ENCODE measurements around the gene RPS2.
A peak's percentile ranks its signal among the peaks of the same experiment; 100 is the strongest.

Gene RPS2

GRCh38 chr16:1982991-1983543, 18.4 kb upstream of the RPS2 start:
- Histone ChIP-seq H3K4me2 (ENCODE audit: insufficient read depth, low read length) (peak overlapping the region; percentile 100), H4K20me1 (ENCODE audit: insufficient read depth, low read length) (peaks cover 4% of the 10 kb centered on the region; the same call in 1 of the 2 replicates), H3K79me2 (ENCODE audit: insufficient read depth, low read length) (peaks cover 18% of the 10 kb centered on the region), H2AFZ (ENCODE audit: low read depth, low read length) (peak overlapping the region; percentile 99), H3K4me3 (ENCODE audit: low read depth in 1 of 2, low read length in 2 of 2) (peak overlapping the region; percentile 84 to 88; a peak in 3 of 4 replicates), H3K9ac (ENCODE audit: low read depth, low read length) (peak overlapping the region; percentile 93), H3K4me1 (ENCODE audit: insufficient read depth, low read length) (peaks cover 24% of the 10 kb centered on the region), H3K27me3 (ENCODE audit: insufficient read depth, low read length, poor library complexity) (peaks cover 14% of the 10 kb centered on the region), H3K36me3 (ENCODE audit: insufficient read depth, low read length) (peaks cover 28% of the 10 kb centered on the region), H3K27ac (ENCODE audit: low read length) (no peak overlapping the region; the same call in 1 of the 2 replicates), H3K9me3 (ENCODE audit: insufficient read depth, low read length, severe bottlenecking) (no peaks in the 10 kb centered on the region)
- TF ChIP-seq EZH2 (IDR thresholded peaks at IDR 0.05; ENCODE audit: borderline replicate concordance, low read depth, low read length, severe bottlenecking): peak; percentile 80
- TF ChIP-seq CTCF (IDR thresholded peaks at IDR 0.05; ENCODE audit: borderline replicate concordance, extremely low read depth, low read length, poor library complexity, severe bottlenecking): no peak
- no peak for ATAC-seq (ENCODE audit: insufficient read depth, low read depth)
- no peak for DNase-seq

GRCh38 chr16:1982013-1982433, 17.4 kb upstream of the RPS2 start:
- no peak overlapping the region for H3K27ac ChIP-seq (ENCODE audit: low read length)
- H3K9ac ChIP-seq (ENCODE audit: low read depth, low read length): no peak overlapping the region
- DNase-seq: no peak
- ATAC-seq (ENCODE audit: insufficient read depth, low read depth): no peak
- H2AFZ ChIP-seq (ENCODE audit: low read depth, low read length): no peak overlapping the region
- no peak overlapping the region for H3K4me2 ChIP-seq (ENCODE audit: insufficient read depth, low read length)
- H3K4me3 ChIP-seq (ENCODE audit: low read depth in 1 of 2, low read length in 2 of 2): no peak overlapping the region
- H4K20me1 ChIP-seq (ENCODE audit: insufficient read depth, low read length): peaks cover 4% of the 10 kb centered on the region; the same call in 1 of the 2 replicates
- TF ChIP-seq EZH2 (IDR thresholded peaks at IDR 0.05; ENCODE audit: borderline replicate concordance, low read depth, low read length, severe bottlenecking) (no peak), CTCF (IDR thresholded peaks at IDR 0.05; ENCODE audit: borderline replicate concordance, extremely low read depth, low read length, poor library complexity, severe bottlenecking) (no peak)
- H3K79me2 ChIP-seq (ENCODE audit: insufficient read depth, low read length): peaks cover 18% of the 10 kb centered on the region
- no peaks in the 10 kb centered on the region for H3K9me3 ChIP-seq (ENCODE audit: insufficient read depth, low read length, severe bottlenecking)
- peaks cover 14% of the 10 kb centered on the region for H3K27me3 ChIP-seq (ENCODE audit: insufficient read depth, low read length, poor library complexity)
- H3K36me3 ChIP-seq (ENCODE audit: insufficient read depth, low read length): peaks cover 38% of the 10 kb centered on the region
- peaks cover 24% of the 10 kb centered on the region for H3K4me1 ChIP-seq (ENCODE audit: insufficient read depth, low read length)

GRCh38 chr16:1981398-1981836, 16.8 kb upstream of the RPS2 start, which contains the start of gene NOXO1:
NOXO1 (minus strand) TSS chr16:1981469; CDS start chr16:1981179, 290 bp downstream.
- Histone ChIP-seq H3K79me2 (ENCODE audit: insufficient read depth, low read length) (peaks cover 18% of the 10 kb centered on the region), H3K4me3 (ENCODE audit: low read depth in 1 of 2, low read length in 2 of 2) (no peak within 1 kb of the TSS), H3K4me2 (ENCODE audit: insufficient read depth, low read length) (no peak within 1 kb of the TSS), H3K9me3 (ENCODE audit: insufficient read depth, low read length, severe bottlenecking) (no peaks in the 10 kb centered on the region), H3K27ac (ENCODE audit: low read length) (no peak within 1 kb of the TSS), H3K9ac (ENCODE audit: low read depth, low read length) (no peak within 1 kb of the TSS), H4K20me1 (ENCODE audit: insufficient read depth, low read length) (peaks cover 4% of the 10 kb centered on the region; the same call in 1 of the 2 replicates), H3K36me3 (ENCODE audit: insufficient read depth, low read length) (peaks cover 43% of the 10 kb centered on the region), H2AFZ (ENCODE audit: low read depth, low read length) (no peak within 1 kb of the TSS), H3K4me1 (ENCODE audit: insufficient read depth, low read length) (peaks cover 24% of the 10 kb centered on the region), H3K27me3 (ENCODE audit: insufficient read depth, low read length, poor library complexity) (peaks cover 14% of the 10 kb centered on the region)
- no peak for ATAC-seq (ENCODE audit: insufficient read depth, low read depth)
- TF ChIP-seq CTCF (IDR thresholded peaks at IDR 0.05; ENCODE audit: borderline replicate concordance, extremely low read depth, low read length, poor library complexity, severe bottlenecking) (no peak), EZH2 (IDR thresholded peaks at IDR 0.05; ENCODE audit: borderline replicate concordance, low read depth, low read length, severe bottlenecking) (no peak)
- no peak for DNase-seq
